CD14-positive monocyte (primary cell): Measurements from ENCODE around the gene GHSR. TPM values are rescaled to one million over a fixed set of nuclear protein-coding genes. Genes with fewer than 3 reads are reported as not detected.

Source experiments
- DNase-seq, 3 donors: peaks; one replicate each; pipeline ENCODE4 v3.0.0-alpha.2; 2011 to 2022
- H2AFZ ChIP-seq: 2 replicates; pipeline ENCODE4 v1.6.0; 2012; ENCODE audit warnings: mild to moderate bottlenecking, low read depth, low read length, inconsistent platforms; ENCODE audit not compliant: insufficient read depth, poor library complexity, severe bottlenecking
- H3K27ac ChIP-seq, 2 donors: 1 replicate in 1 of 2; 2 replicates in 1 of 2; pipeline ENCODE4 v1.5.1; 2012 to 2013; ENCODE audit warnings: low read length in 2 of 2, control low read depth in 1 of 2, inconsistent platforms in 1 of 2, low read depth in 1 of 2, mild to moderate bottlenecking in 1 of 2
- H3K27me3 ChIP-seq, 2 donors: one replicate each; pipeline versions ENCODE4 v1.6.0 to v1.6.1; 2011 to 2013; ENCODE audit warnings: low read length in 2 of 2; ENCODE audit not compliant: control insufficient read depth in 2 of 2, insufficient read depth in 2 of 2
- H3K36me3 ChIP-seq, 2 donors: replicated peaks in 1 of 2; 1 replicate in 1 of 2; 2 replicates in 1 of 2; pipeline versions ENCODE4 v1.5.1 to v1.6.1; 2012 to 2013; ENCODE audit warnings: low read length in 2 of 2, control low read depth in 1 of 2, inconsistent platforms in 1 of 2, mild to moderate bottlenecking in 1 of 2; ENCODE audit not compliant: insufficient read depth in 2 of 2, control insufficient read depth in 1 of 2
- H3K4me1 ChIP-seq, 2 donors: 1 replicate in 1 of 2; 2 replicates in 1 of 2; pipeline versions ENCODE4 v1.5.1 to v1.6.1; 2012 to 2013; ENCODE audit warnings: low read length in 2 of 2, control low read depth in 1 of 2, inconsistent platforms in 1 of 2, mild to moderate bottlenecking in 1 of 2, moderate library complexity in 1 of 2; ENCODE audit not compliant: insufficient read depth in 2 of 2, control insufficient read depth in 1 of 2
- H3K4me2 ChIP-seq: replicated peaks from 2 replicates; pipeline ENCODE3; 2012; ENCODE audit warnings: low read length, moderate library complexity, mild to moderate bottlenecking; ENCODE audit not compliant: poor library complexity, severe bottlenecking; ENCODE audit errors: extremely low read depth
- H3K4me3 ChIP-seq, 3 experiments: fragments of 200-600 bp in 1 of 3; sonication (generic) in 1 of 3; replicated peaks in 1 of 3; 1 replicate in 2 of 3; 2 replicates in 1 of 3; pipeline ENCODE4 v1.5.1; 2011 to 2013; ENCODE audit warnings: low read length in 3 of 3, mild to moderate bottlenecking in 3 of 3, control low read depth in 2 of 3, low read depth in 2 of 3, inconsistent platforms in 1 of 3, moderate library complexity in 1 of 3
- H3K79me2 ChIP-seq: 2 replicates; pipeline ENCODE4 v1.6.0; 2012; ENCODE audit warnings: mild to moderate bottlenecking, control low read depth, inconsistent platforms, low read length, moderate library complexity; ENCODE audit not compliant: insufficient read depth
- H3K9ac ChIP-seq: 2 replicates; pipeline ENCODE4 v1.6.0; 2017; ENCODE audit warnings: low read length, mild to moderate bottlenecking; ENCODE audit not compliant: insufficient read depth, poor library complexity, severe bottlenecking
- H3K9me3 ChIP-seq, 2 donors: replicated peaks in 1 of 2; 1 replicate in 1 of 2; 2 replicates in 1 of 2; pipeline versions ENCODE4 v1.5.1 to v1.6.1; 2012 to 2013; ENCODE audit warnings: low read length in 2 of 2, control low read depth in 1 of 2; ENCODE audit not compliant: control insufficient read depth in 1 of 2, insufficient read depth in 1 of 2
- H4K20me1 ChIP-seq: 2 replicates; pipeline ENCODE4 v1.6.0; 2012; ENCODE audit warnings: mild to moderate bottlenecking, low read length, control low read depth, moderate library complexity; ENCODE audit not compliant: insufficient read depth
- H3K27ac Mint-ChIP-seq, 7 donors: one replicate each; pipeline ENCODE4 v1.8.0; 2020; ENCODE audit warnings: mild to moderate bottlenecking in 7 of 7, mixed read lengths in 7 of 7, moderate library complexity in 6 of 7, inconsistent platforms in 2 of 7
- H3K27me3 Mint-ChIP-seq, 3 donors: one replicate each; pipeline ENCODE4 v1.8.0; 2021 to 2022; ENCODE audit warnings: low read depth in 3 of 3, mild to moderate bottlenecking in 3 of 3, mixed read lengths in 3 of 3, moderate library complexity in 3 of 3, inconsistent platforms in 1 of 3
- H3K36me3 Mint-ChIP-seq, 2 donors: one replicate each; pipeline ENCODE4 v1.8.0; 2020; ENCODE audit warnings: mixed read lengths in 2 of 2, inconsistent platforms in 1 of 2, mild to moderate bottlenecking in 1 of 2
- H3K4me1 Mint-ChIP-seq: one replicate; pipeline ENCODE4 v1.8.0; 2020; ENCODE audit warnings: mild to moderate bottlenecking, mixed read lengths
- H3K4me3 Mint-ChIP-seq, 2 donors: one replicate each; pipeline ENCODE4 v1.8.0; 2020; ENCODE audit warnings: mild to moderate bottlenecking in 2 of 2, mixed read lengths in 2 of 2, moderate library complexity in 1 of 2
- H3K9me3 Mint-ChIP-seq, 7 donors: one replicate each; pipeline ENCODE4 v1.8.0; 2020 to 2022; ENCODE audit warnings: mixed read lengths in 7 of 7, mild to moderate bottlenecking in 6 of 7, moderate library complexity in 6 of 7, inconsistent platforms in 2 of 7
- WGBS: methylation state at CpG from one replicate; pipeline ENCODE4 v1.1.5; 2013; ENCODE audit warnings: missing lambda C conversion rate; ENCODE audit not compliant: insufficient coverage; 5-methylcytosine and 5-hydroxymethylcytosine counted together
- intact Hi-C, 2 donors: fragments of 100-400 bp; cut with micrococcal nuclease; formaldehyde crosslinking; loops; one replicate each; pipeline versions ENCODE4 v1.15.0 to v1.15.1; 2023
- polyA plus RNA-seq, 3 donors: library from polyadenylated mRNA; depleted of rRNA in 1 of 3; unstranded in 2 of 3; stranded (reverse) in 1 of 3; fragments of 300-500 nt in 2 of 3; fragments of >200 nt in 1 of 3; fragmentation: Illumina TruSeq in 2 of 3; gene quantifications; 1 replicate in 2 of 3; 2 replicates in 1 of 3; pipeline ENCODE4 v1.2.3, GENCODE V29; 2012 to 2021
- TF ChIP-seq, protein P1 (sequence below): fragments of 200-600 bp; IDR thresholded peaks from one replicate; pipeline ENCODE4 v1.8.0; 2022; ENCODE audit warnings: antibody characterized with exemption, mild to moderate bottlenecking

GHSR gene
- polyA plus RNA-seq, 3 donors, result not detected

GRCh38 chr3:172398484-172398883 lies 49.8 kb downstream of the GHSR start:
- WGBS, result 100% methylated on average over 1 of the region's 4 CpGs

GRCh38 chr3:172397716-172398405 lies 50.4 kb downstream of the GHSR start:
- no peaks in the 10 kb centered on the region for H3K4me1 ChIP-seq
- H2AFZ ChIP-seq, result no peak overlapping the region
- DNase-seq, result no peak
- peaks cover 0 to 5% (median 0%) of the 10 kb centered on the region in 3 donors for H3K27me3 Mint-ChIP-seq
- H3K27ac Mint-ChIP-seq, result peak overlapping the region in 1 of 7 donors; percentile 25
- TF ChIP-seq, protein P1, sequence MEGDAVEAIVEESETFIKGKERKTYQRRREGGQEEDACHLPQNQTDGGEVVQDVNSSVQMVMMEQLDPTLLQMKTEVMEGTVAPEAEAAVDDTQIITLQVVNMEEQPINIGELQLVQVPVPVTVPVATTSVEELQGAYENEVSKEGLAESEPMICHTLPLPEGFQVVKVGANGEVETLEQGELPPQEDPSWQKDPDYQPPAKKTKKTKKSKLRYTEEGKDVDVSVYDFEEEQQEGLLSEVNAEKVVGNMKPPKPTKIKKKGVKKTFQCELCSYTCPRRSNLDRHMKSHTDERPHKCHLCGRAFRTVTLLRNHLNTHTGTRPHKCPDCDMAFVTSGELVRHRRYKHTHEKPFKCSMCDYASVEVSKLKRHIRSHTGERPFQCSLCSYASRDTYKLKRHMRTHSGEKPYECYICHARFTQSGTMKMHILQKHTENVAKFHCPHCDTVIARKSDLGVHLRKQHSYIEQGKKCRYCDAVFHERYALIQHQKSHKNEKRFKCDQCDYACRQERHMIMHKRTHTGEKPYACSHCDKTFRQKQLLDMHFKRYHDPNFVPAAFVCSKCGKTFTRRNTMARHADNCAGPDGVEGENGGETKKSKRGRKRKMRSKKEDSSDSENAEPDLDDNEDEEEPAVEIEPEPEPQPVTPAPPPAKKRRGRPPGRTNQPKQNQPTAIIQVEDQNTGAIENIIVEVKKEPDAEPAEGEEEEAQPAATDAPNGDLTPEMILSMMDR, result no peak
- H3K27me3 ChIP-seq, result no peaks in the 10 kb centered on the region
- peaks cover 62 to 86% of the 10 kb centered on the region in 2 donors for H3K36me3 Mint-ChIP-seq
- H3K9ac ChIP-seq, result no peak overlapping the region
- no peak overlapping the region for H3K4me3 ChIP-seq
- no peak overlapping the region for H3K4me2 ChIP-seq
- no peak overlapping the region for H3K4me3 Mint-ChIP-seq
- no peaks in the 10 kb centered on the region for H3K9me3 ChIP-seq
- H3K4me1 Mint-ChIP-seq, result no peaks in the 10 kb centered on the region
- peaks cover 0 to 3% (median 0%) of the 10 kb centered on the region in 7 donors for H3K9me3 Mint-ChIP-seq
- no CpG with 5 or more reads among the region's 1 CpG for WGBS
- no peaks in the 10 kb centered on the region for H4K20me1 ChIP-seq
- intact Hi-C loops, result no loop called here
- H3K36me3 ChIP-seq, result peaks cover 52 to 85% of the 10 kb centered on the region in 2 donors
- H3K79me2 ChIP-seq, result no peaks in the 10 kb centered on the region
- no peak overlapping the region for H3K27ac ChIP-seq

More at GRCh38 chr3:172398484-172398883, 49.8 kb downstream of the GHSR start:
- peaks cover 0 to 5% (median 0%) of the 10 kb centered on the region in 3 donors for H3K27me3 Mint-ChIP-seq
- Histone ChIP-seq H4K20me1 (no peaks in the 10 kb centered on the region), H2AFZ (no peak overlapping the region), H3K4me1 (no peaks in the 10 kb centered on the region), H3K36me3 (peaks cover 49 to 79% of the 10 kb centered on the region in 2 donors), H3K27me3 (no peaks in the 10 kb centered on the region), H3K27ac (no peak overlapping the region), H3K9me3 (no peaks in the 10 kb centered on the region), H3K4me3 (no peak overlapping the region), H3K4me2 (no peak overlapping the region), H3K9ac (no peak overlapping the region), H3K79me2 (no peaks in the 10 kb centered on the region)
- DNase-seq, result no peak
- peaks cover 55 to 80% of the 10 kb centered on the region in 2 donors for H3K36me3 Mint-ChIP-seq
- intact Hi-C loops, result no loop called here
- H3K9me3 Mint-ChIP-seq, result peaks cover 0 to 3% (median 0%) of the 10 kb centered on the region in 7 donors
- TF ChIP-seq, protein P1, result no peak
- H3K4me3 Mint-ChIP-seq, result no peak overlapping the region
- H3K27ac Mint-ChIP-seq, result no peak overlapping the region
- H3K4me1 Mint-ChIP-seq, result no peaks in the 10 kb centered on the region
